Right lobe of liver (tissue), 4 donors: ENCODE measurements around the gene LACC1.

ENCODE experiments used
- CTCF ChIP-seq, 4 donors: fragments of 200-600 bp in 3 of 4; fragments of 450-650 bp in 1 of 4; IDR thresholded peaks; one replicate each; pipeline versions ENCODE4 v1.5.1 to v1.8.0; 2016 to 2022; ENCODE audit warnings: antibody characterized with exemption in 4 of 4, mild to moderate bottlenecking in 2 of 4
- POLR2A ChIP-seq: fragments of 450-650 bp; IDR thresholded peaks from one replicate; pipeline ENCODE4 v1.6.1; 2017; ENCODE audit warnings: antibody characterized with exemption, mild to moderate bottlenecking
- donor health status: DM: no; HTN: no; CAD: no.
- donor health status: DM: no; HTN: no; CAD: no.
- donor health status: DM: no; HTN: yes; CAD: no.

- TF ChIP-seq CTCF (IDR thresholded peaks at IDR 0.05) (no peak), POLR2A (no peak)
These were observed 59.4 kb downstream of the LACC1 start for GRCh38 chr13:43939086-43939485.
